ACHN (cell line): ENCODE results near the gene BCL2L2.

ENCODE experiments used
- DNase-seq: peaks from one replicate; pipeline ENCODE4 v3.0.0-alpha.2; 2015
- in situ Hi-C: cut with HindIII; loops from 2 replicates; pipeline ENCODE4 v1.10.0; 2017; ENCODE audit warnings: low sequenced_read_pairs, low pct_ligation_motif_present, low pct_unique_long_range_greater_than_20kb

BCL2L2 gene

DNA sequence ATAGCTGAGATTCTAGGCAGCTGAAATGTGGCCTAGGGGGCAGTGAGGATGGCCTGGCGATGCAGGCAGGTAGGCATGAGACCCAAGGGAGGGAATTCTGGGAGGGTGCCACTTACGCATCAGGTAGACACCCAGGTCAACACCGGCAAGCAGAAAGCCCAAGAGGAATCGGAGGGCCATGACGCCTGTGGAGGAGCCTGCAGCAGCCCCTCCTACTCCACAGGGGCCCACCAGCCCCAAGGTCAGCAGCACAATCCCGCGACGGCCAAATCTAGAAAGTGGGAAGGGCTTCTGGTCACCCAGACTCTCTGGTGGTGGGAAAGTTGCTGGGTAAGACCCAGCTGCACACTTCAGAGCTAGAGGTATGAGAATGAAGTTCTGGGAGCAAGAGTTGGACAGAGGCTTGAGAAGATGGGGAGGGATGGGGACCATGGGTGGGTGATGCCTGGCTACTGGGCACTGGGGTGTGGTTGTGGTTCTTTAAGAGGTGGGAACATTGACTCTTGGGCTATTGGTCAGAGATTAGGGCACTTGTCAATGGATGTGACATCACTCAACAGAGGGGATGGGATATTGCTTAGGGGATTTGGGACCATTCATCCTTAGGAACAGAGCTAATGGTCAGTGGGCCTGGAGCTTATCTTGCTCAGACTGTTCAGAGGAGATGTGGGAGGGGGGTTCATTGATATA lies 42.7 kb downstream of the BCL2L2 start:
- in situ Hi-C loops: no loop called here
- DNase-seq: no peak

DNA sequence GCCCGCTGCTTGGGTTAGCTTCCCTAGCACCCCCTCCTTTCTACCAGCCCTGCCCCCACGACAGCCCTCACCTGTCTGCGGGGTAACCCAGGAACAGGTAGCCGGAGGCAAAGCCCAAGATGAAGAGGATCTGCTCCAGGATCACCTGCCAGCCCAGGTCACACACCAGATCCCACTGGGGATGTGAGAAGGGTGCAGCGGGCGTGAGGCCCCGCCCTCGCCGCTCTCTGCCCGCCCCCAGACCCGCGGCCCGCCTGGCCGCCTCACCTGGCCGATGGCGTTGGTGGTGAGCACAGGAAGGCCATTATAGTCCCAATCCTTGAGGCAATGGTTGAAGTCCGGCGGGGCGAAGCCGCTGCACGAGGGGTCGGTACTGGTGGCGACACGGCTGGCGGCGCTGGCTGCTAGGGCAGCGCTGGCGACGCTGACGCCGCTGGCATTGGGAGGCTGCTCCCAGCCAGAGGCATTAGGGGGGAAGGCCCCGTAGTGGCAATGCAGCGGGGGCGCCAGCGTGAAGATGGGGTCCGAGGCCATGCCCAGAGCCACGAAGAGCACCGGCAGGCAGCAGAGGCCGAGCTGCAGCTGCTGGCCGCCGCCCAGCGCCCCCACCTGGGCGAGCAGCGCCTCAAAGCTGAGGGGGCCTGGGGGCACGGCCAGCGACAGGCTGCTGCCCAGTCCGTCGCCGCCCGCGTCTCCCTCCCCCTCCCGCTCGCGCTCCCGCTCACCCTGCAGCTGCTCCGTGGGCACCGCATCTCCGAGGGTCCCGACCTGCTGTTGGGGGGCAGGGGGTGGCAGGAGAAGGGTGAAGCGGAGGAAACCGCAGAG lies 45.3 kb downstream of the BCL2L2 start:
- in situ Hi-C loops: no loop called here
- DNase-seq: no peak

DNA sequence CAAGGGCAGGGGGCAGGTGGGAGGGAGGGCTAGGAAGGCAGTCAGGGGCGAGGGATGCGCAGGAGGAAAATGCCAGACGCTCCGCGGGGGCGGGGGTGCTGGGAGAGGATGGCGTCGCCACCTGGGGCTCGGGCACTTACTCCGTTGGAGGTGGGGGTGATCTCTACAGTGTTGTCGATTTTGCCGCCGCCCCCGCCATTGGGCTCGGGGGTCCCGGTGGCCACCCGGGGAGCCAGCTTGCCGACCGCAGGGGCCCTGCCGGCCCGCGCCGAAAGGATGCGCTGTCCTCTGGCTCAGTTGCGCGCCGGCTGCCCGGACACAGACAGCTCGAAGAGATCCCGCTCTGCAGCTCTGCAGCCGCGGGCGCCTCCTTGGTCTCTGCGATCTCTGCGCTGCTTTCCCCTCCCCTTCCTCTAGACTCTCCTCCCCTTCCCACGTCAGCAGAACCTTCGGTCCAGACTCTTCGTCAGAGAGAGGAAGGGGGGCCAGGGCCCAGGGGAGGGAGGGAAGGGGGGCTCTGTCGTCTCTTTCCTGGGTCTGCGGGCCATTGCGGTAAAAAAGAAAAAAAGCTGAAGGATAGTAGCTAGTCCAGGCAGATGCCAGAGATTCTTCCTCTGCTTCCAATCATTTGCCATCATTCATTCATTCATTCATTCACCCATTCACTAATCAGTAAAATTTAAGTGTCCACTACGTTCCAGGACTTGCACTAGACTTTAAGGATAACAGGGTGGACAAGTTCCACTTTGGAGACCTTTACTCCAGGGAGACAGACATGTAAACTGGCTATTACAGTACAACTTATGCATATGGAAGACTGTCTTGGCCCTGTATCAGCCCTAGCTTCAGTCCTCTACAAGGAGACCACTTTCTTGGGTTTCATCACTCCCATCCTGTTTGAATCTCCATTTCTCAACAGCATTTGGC lies 46.1 kb downstream of the BCL2L2 start, which contains the start of gene SLC22A17:
TSS of gene SLC22A17 (minus strand) at position 382 of the 927 bp plus-strand sequence.
- DNase-seq: peak; percentile 76
- in situ Hi-C loops: no loop called here

DNA sequence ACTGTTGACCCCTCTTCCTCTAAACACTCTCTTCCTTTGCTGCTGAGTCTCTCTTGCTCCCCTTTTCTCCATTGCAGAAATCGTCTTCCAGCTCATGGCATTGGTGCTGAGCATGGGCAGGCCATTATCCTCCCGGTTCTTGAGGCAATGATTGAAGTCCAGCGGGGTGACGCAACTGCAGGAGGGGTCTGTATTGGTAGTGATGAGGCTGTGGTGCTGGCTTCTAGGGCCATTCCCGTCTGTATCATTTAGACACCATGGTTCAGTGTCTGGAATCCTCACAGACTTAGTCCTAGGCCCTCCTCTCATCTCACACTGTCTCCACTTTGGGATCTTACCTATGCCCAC lies 46.8 kb downstream of the BCL2L2 start:
- in situ Hi-C loops: no loop called here
- DNase-seq: no peak

DNA sequence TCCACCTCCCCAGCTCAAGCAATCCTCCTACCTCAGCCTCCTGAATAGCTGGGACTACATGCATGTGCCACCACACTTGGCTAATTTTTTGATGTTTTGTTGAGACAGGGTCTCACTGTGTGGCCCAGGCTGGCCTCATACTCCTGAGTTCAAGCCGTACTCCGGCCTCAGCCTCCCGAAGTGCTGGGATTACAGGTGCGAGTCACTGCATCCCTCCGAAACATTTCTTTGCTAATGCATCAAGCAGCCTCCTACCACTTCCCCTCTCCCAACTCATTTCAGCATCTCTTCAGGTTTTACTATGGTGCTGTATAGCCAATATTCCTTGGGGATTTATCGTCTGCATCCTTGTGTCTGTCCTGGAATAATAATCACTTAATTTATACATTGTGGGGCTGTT lies 48.4 kb downstream of the BCL2L2 start:
- in situ Hi-C loops: no loop called here
- no peak for DNase-seq

DNA sequence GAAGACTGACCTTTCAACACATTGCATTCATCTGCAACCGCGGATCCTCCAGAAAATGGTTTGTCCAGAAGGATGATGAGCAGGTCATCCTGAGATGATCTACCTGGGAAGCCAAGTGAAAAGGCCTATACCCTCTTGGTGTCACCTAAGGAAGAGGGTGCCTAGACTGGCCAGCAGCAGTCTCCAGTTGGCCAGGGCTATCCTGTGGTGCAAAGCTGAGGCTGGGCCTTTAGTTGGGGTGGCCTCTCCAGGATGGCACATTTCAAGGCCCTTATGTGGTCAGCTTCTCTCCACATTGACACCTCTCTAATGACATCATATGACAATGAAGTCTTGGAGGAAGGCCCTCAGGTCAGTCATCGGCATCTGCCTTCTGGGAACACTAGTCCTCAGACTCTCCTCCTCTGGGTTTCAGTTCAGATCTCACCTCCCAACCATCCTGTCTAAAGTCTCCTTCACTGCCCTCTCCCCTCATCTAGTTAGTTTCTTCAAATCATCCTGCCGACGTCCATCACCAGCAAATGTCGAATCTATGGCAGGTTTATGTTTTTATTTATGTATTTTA lies 49.3 kb downstream of the BCL2L2 start:
- in situ Hi-C loops: no loop called here
- no peak for DNase-seq

DNA sequence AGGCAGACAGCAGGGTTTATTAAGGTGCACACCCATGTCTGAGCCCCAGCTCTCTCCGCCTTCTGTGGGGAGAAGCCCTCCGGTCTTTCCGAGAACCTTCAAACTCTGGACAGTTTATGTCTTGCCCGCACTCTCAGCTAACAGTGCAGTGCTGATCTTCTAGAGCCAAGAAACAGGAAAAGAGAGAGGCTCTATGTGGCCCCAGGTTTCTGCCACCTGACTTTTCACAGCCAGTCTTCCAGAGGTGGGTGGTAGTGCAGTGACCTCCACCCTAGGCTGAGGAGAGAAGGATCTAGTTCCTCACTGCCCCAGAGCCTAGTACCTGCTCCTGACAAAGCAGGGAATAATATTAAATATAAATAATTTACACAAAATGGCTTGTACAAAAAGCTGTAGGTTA lies 50.0 kb downstream of the BCL2L2 start:
- in situ Hi-C loops: no loop called here
- no peak for DNase-seq

DNA sequence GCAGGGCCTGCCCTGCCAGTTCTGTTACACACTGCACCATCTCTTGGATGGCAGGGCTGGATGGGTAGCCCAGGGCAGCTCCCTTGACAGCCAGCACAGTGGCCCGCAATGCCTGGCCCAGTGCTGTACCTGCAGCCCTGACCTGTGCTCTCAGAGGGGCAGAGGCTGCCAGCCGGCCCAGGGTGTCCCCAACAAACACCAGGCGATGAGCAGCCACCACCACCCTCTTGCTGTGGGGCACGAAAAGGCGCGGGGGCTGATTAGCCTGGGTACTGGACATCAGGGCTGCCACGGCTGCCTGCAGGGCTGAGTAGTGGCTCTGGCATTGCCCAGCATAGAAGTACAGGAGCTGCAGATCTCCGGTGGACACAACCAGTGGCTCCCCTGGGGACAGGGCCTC lies 50.6 kb downstream of the BCL2L2 start:
- no peak for DNase-seq
- in situ Hi-C loops: no loop called here

DNA sequence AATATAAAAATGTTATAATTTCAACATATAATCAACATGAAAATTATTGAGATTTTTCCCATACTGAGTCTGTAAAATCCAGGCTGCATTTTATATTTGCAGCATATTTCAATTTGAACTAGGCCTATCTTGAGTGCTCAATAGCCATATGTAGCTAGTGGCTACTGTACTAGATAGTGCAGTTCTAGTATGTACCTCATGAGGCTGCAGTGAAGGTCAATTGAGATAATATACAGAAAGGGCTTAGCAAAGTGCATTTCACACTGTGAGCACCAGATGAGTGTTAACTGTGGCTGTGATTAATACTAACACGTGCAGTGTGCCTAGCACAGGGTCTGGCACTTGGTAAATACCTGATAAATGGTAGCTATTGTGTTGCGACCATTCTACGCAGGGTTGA lies 51.4 kb downstream of the BCL2L2 start:
- in situ Hi-C loops: no loop called here
- DNase-seq: no peak

DNA sequence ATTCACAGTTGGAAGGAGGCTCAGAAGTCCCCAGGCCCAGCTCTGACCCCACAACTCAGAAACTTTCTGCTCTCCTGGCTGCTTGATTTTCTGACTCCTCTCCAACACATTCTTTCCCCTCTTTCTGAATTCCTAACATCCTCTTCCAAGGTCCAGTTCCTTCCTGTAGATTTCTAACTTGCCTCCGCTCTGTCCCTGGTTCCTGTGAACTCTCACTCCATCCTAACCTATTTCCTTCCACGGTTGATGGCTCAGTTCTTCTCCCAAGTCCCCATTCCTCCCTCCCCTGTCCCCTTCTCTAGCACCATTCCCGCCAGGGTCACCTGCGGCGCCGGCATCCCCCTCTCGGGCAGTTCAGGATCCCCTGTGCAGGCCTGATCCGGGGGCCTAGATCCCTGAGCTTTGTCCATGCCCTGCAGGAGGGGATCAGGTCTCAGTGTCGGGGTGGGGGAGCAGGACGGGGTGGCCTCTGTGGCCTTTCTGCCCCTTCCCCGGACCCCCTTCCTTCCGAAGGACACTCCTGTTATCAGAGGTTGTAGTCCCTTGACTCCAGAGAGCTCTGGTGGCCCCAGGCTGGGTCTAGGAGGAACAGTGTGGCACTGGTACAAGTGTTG lies 52.0 kb downstream of the BCL2L2 start:
- no peak for DNase-seq
- in situ Hi-C loops: no loop called here

DNA sequence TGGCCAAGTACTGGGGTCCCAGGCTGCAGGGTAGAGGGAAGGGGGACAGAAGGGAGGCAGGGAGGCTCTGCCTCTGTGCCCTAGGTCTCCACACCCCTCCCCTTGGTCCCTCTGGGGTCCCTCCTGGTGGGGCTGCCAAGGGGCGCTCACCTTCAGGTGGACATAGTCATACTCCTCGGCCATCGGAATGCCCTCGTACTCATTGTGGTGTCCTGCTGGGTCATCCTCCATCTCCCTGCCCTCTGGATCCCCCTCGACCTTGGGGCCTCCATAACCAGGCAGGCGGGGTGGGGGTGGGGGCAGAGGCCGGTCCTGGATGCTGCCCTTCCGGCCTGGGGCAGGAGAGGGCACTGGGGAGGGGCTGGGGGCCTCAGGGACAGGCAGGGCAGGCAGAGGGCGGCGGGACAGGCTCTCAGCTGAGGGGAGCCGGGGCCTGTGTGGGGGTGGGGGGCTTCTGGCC lies 52.6 kb downstream of the BCL2L2 start:
- DNase-seq: no peak
- in situ Hi-C loops: no loop called here

DNA sequence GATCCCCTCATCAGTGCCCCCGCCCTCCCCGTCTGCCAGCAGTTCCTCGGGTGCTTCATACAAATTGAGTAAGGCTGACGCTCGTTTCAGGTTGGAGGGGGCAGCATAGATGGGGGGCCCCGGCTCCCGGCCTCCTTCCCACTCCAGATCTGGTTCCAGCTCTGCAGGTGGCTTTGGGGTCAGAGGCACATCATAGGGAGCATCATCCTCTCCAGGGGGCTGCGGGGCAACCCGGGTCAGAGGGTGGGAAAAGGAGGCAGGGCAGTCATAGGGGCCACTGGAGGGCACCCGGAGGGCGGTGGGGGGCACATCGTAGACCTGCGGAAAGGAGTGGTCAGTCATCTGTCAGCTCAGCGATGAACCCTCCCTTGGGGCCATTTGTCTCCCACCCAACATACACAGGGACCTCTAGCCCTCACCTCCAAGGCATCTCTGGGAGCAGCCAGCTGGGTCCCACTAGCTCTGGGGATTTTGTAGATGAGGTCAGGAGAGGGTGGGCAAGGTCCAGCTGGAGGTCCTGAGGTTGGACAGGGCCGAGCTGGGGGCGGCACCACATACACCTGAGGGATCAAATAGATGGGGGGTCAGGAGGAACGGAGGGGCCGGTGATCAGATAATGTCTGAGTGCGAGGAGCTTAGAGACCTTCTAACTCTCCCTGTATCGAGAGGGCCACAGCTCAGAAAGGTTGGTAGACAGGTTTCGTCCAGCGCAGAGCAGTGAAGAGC lies 53.3 kb downstream of the BCL2L2 start:
- in situ Hi-C loops: no loop called here

DNA sequence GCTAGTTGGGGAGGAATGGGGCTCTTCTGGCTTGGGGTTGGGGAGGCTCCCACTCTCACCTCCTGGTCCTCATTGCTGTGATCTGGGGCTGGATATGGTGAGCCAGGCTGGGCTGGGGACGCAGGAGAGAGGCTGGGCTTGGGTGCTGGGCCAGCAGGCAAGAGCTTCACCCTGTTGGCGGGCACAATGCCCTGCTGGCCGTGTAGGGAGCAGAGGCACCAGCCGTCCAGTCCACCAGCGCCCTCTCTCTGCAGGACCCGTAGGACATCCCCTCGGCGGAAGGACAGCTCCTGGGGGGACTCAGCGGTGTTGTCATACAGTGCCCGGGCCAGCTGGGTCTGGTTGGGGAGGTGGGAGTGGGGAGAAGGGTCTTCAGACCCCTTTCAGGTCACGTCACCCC lies 53.9 kb downstream of the BCL2L2 start:
- in situ Hi-C loops: no loop called here
- no peak for DNase-seq

More for the DNA sequence above, 53.3 kb downstream of the BCL2L2 start:
- DNase-seq: no peak

DNA sequence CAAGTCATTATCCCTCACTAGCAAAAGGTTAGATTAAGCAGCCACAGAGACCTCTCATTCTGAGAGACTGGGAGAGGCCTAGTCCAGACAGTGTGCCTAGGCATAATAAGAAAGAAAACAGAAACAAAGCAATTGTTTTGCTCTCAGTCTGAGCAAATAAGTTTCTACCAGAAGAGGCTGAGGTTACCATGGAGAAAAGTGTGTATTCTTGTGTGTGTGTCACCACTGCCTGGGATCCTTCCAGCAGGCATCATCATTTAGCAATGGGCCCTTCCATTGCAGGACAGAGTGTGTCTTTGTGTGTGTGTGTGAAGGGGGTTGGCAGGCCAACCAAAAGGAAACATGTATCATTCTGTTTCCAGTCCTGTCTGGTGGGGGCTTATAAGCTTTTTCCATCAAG lies 54.7 kb downstream of the BCL2L2 start:
- in situ Hi-C loops: no loop called here
- no peak for DNase-seq
